ENCODE results near the gene THADA.

THADA gene

GRCh38 chr2:43333101-43333655, 262.7 kb downstream of the THADA start:
- Histone ChIP-seq H3K9ac (ENCODE audit: low read depth, low read length) (no peak overlapping the region), H3K4me3 (ENCODE audit: low read depth in 1 of 2, low read length in 2 of 2) (no peak overlapping the region)
- no peak for ATAC-seq (ENCODE audit: insufficient read depth, low read depth)

GRCh38 chr2:43332653-43333052, 263.2 kb downstream of the THADA start:
- no peak overlapping the region for H3K4me3 ChIP-seq (ENCODE audit: low read depth in 1 of 2, low read length in 2 of 2)
- H4K20me1 ChIP-seq (ENCODE audit: insufficient read depth, low read length), result no peaks in the 10 kb centered on the region
- DNase-seq, result no peak
- H3K4me1 ChIP-seq (ENCODE audit: insufficient read depth, low read length), result no peaks in the 10 kb centered on the region
- H3K27me3 ChIP-seq (ENCODE audit: insufficient read depth, low read length, poor library complexity), result no peaks in the 10 kb centered on the region
- no peak for ATAC-seq (ENCODE audit: insufficient read depth, low read depth)
- no peaks in the 10 kb centered on the region for H3K79me2 ChIP-seq (ENCODE audit: insufficient read depth, low read length)
- no peak overlapping the region for H3K4me2 ChIP-seq (ENCODE audit: insufficient read depth, low read length)
- H3K36me3 ChIP-seq (ENCODE audit: insufficient read depth, low read length), result no peaks in the 10 kb centered on the region; the same call in 1 of the 2 replicates
- no peak overlapping the region for H3K27ac ChIP-seq (ENCODE audit: low read length)
- H2AFZ ChIP-seq (ENCODE audit: low read depth, low read length), result no peak overlapping the region
- no peak for TF ChIP-seq EZH2 (IDR thresholded peaks at IDR 0.05; ENCODE audit: borderline replicate concordance, low read depth, low read length, severe bottlenecking)
- no peaks in the 10 kb centered on the region for H3K9me3 ChIP-seq (ENCODE audit: insufficient read depth, low read length, severe bottlenecking)
- no peak overlapping the region for H3K9ac ChIP-seq (ENCODE audit: low read depth, low read length)

More at GRCh38 chr2:43333101-43333655, 262.7 kb downstream of the THADA start:
- no peak overlapping the region for H2AFZ ChIP-seq (ENCODE audit: low read depth, low read length)
- no peak for TF ChIP-seq EZH2 (IDR thresholded peaks at IDR 0.05; ENCODE audit: borderline replicate concordance, low read depth, low read length, severe bottlenecking)
- no peak for TF ChIP-seq CTCF (IDR thresholded peaks at IDR 0.05; ENCODE audit: borderline replicate concordance, extremely low read depth, low read length, poor library complexity, severe bottlenecking)
- no peak for DNase-seq
- H3K27ac ChIP-seq (ENCODE audit: low read length), result no peak overlapping the region
- no peaks in the 10 kb centered on the region for H3K9me3 ChIP-seq (ENCODE audit: insufficient read depth, low read length, severe bottlenecking)
- H4K20me1 ChIP-seq (ENCODE audit: insufficient read depth, low read length), result no peaks in the 10 kb centered on the region
- no peaks in the 10 kb centered on the region for H3K79me2 ChIP-seq (ENCODE audit: insufficient read depth, low read length)
- H3K27me3 ChIP-seq (ENCODE audit: insufficient read depth, low read length, poor library complexity), result no peaks in the 10 kb centered on the region
- H3K36me3 ChIP-seq (ENCODE audit: insufficient read depth, low read length), result no peaks in the 10 kb centered on the region; the same call in 1 of the 2 replicates
- H3K4me1 ChIP-seq (ENCODE audit: insufficient read depth, low read length), result no peaks in the 10 kb centered on the region
- no peak overlapping the region for H3K4me2 ChIP-seq (ENCODE audit: insufficient read depth, low read length)

GRCh38 chr2:43331422-43331821, 264.4 kb downstream of the THADA start:
- Histone ChIP-seq H3K9ac (ENCODE audit: low read depth, low read length) (no peak overlapping the region), H3K4me1 (ENCODE audit: insufficient read depth, low read length) (no peaks in the 10 kb centered on the region), H3K4me3 (ENCODE audit: low read depth in 1 of 2, low read length in 2 of 2) (no peak overlapping the region), H2AFZ (ENCODE audit: low read depth, low read length) (no peak overlapping the region), H3K9me3 (ENCODE audit: insufficient read depth, low read length, severe bottlenecking) (no peaks in the 10 kb centered on the region), H4K20me1 (ENCODE audit: insufficient read depth, low read length) (no peaks in the 10 kb centered on the region), H3K79me2 (ENCODE audit: insufficient read depth, low read length) (no peaks in the 10 kb centered on the region), H3K27me3 (ENCODE audit: insufficient read depth, low read length, poor library complexity) (no peaks in the 10 kb centered on the region), H3K36me3 (ENCODE audit: insufficient read depth, low read length) (0 out of 2 replicates have a peak, but pooled peaks cover 2% of the 10 kb centered on the region), H3K4me2 (ENCODE audit: insufficient read depth, low read length) (no peak overlapping the region), H3K27ac (ENCODE audit: low read length) (no peak overlapping the region)
- no peak for DNase-seq
- no peak for TF ChIP-seq EZH2 (IDR thresholded peaks at IDR 0.05; ENCODE audit: borderline replicate concordance, low read depth, low read length, severe bottlenecking)
- no peak for TF ChIP-seq CTCF (IDR thresholded peaks at IDR 0.05; ENCODE audit: borderline replicate concordance, extremely low read depth, low read length, poor library complexity, severe bottlenecking)
- no peak for ATAC-seq (ENCODE audit: insufficient read depth, low read depth)

- no peak overlapping the region for H3K27ac ChIP-seq (ENCODE audit: low read length)
- H3K9ac ChIP-seq (ENCODE audit: low read depth, low read length), result no peak overlapping the region
- DNase-seq, result no peak
- H3K36me3 ChIP-seq (ENCODE audit: insufficient read depth, low read length), result 0 out of 2 replicates have a peak, but pooled peaks cover 2% of the 10 kb centered on the region
- H3K4me3 ChIP-seq (ENCODE audit: low read depth in 1 of 2, low read length in 2 of 2), result no peak overlapping the region
- H2AFZ ChIP-seq (ENCODE audit: low read depth, low read length), result no peak overlapping the region
- no peak for TF ChIP-seq CTCF (IDR thresholded peaks at IDR 0.05; ENCODE audit: borderline replicate concordance, extremely low read depth, low read length, poor library complexity, severe bottlenecking)
- TF ChIP-seq EZH2 (IDR thresholded peaks at IDR 0.05; ENCODE audit: borderline replicate concordance, low read depth, low read length, severe bottlenecking), result no peak
- ATAC-seq (ENCODE audit: insufficient read depth, low read depth), result no peak
- H3K4me1 ChIP-seq (ENCODE audit: insufficient read depth, low read length), result no peaks in the 10 kb centered on the region
- no peaks in the 10 kb centered on the region for H3K79me2 ChIP-seq (ENCODE audit: insufficient read depth, low read length)
- H4K20me1 ChIP-seq (ENCODE audit: insufficient read depth, low read length), result no peaks in the 10 kb centered on the region
- H3K9me3 ChIP-seq (ENCODE audit: insufficient read depth, low read length, severe bottlenecking), result no peaks in the 10 kb centered on the region
- H3K27me3 ChIP-seq (ENCODE audit: insufficient read depth, low read length, poor library complexity), result no peaks in the 10 kb centered on the region
- no peak overlapping the region for H3K4me2 ChIP-seq (ENCODE audit: insufficient read depth, low read length)
Measured at GRCh38 chr2:43329637-43330036, 266.2 kb downstream of the THADA start.
